ENCODE data around the gene CNST. TPM values are rescaled to one million over a fixed set of nuclear protein-coding genes. Genes with fewer than 3 reads are reported as not detected.

The CNST gene
- total RNA-seq, 6 experiments from 2014 or later: 9.8 to 21.7 (median 14.6) TPM

- Histone ChIP-seq H3K36me3 (peaks cover 0 to 14% (median 7%) of the 10 kb centered on the region in 4 donors), H3K4me3 (no peak overlapping the region), H3K27me3 (no peaks in the 10 kb centered on the region), H3K27ac (no peak overlapping the region), H3K9me3 (no peaks in the 10 kb centered on the region), H3K4me1 (no peaks in the 10 kb centered on the region)
- TF ChIP-seq CTCF (IDR thresholded peaks at IDR 0.05): no peak
- no peak for TF ChIP-seq POLR2A (IDR thresholded peaks at IDR 0.05)
- ATAC-seq (no peak), DNase-seq (no peak)
- 82% methylated on average over 3 of the region's 3 CpGs for WGBS (ENCODE audit: insufficient coverage, low coverage, low lambda C conversion rate, missing lambda C conversion rate)
- intact Hi-C loops (cut with DNase I): no loop called here
Measured at GRCh38 chr1:246617768-246618167, 51.5 kb downstream of the CNST start.

GRCh38 chr1:246618240-246618808 is 52.1 kb downstream of the CNST start:
- ATAC-seq: no peak
- Histone ChIP-seq H3K36me3 (peaks cover 0 to 19% (median 7%) of the 10 kb centered on the region in 4 donors), H3K4me3 (no peak overlapping the region), H3K27ac (no peak overlapping the region), H3K27me3 (no peaks in the 10 kb centered on the region), H3K4me1 (no peaks in the 10 kb centered on the region), H3K9me3 (no peaks in the 10 kb centered on the region)
- intact Hi-C loops (cut with DNase I): no loop called here
- no peak for DNase-seq
- TF ChIP-seq CTCF (IDR thresholded peaks at IDR 0.05) (no peak), POLR2A (IDR thresholded peaks at IDR 0.05) (no peak)
- WGBS (ENCODE audit: insufficient coverage, low coverage, low lambda C conversion rate, missing lambda C conversion rate): 80% methylated on average over 4 of the region's 4 CpGs

DNA sequence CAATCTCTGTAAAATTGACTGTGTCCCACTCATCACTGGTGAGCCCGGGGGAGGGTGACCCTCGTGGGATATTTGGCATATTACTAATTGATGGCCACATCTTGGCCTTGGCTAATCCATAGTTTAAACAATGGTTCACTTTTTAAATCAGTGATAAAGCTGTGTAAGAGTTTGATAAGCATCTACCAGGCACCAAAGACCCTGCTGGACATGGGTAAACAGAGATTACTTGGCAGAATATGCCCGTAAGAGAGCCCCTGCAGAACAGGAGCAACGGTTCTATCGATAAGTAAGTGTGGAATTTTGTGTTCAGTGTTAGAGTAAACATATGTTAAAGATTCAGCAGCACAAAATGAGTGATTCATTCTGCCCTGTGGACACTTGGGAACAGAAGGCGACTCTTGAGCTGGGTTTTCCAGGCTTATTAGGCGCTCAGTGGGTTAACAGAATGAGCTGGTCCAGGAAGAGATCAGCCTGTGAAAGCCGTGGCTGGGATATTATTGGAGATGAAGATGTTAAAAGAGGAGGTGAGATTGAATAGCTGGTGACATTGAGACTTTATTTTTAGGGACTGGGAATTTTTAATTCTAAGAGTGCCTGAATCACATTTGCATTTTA is 55.9 kb downstream of the CNST start:
- Histone ChIP-seq H3K27ac (no peak overlapping the region), H3K4me3 (no peak overlapping the region), H3K4me1 (no peaks in the 10 kb centered on the region), H3K27me3 (no peaks in the 10 kb centered on the region), H3K9me3 (no peaks in the 10 kb centered on the region), H3K36me3 (peaks cover 0 to 37% (median 9%) of the 10 kb centered on the region in 4 donors)
- intact Hi-C loops (cut with DNase I): no loop called here
- TF ChIP-seq CTCF (IDR thresholded peaks at IDR 0.05) (no peak), POLR2A (IDR thresholded peaks at IDR 0.05) (no peak)
- 76% methylated on average over 8 of the region's 8 CpGs for WGBS (ENCODE audit: insufficient coverage, low coverage, low lambda C conversion rate, missing lambda C conversion rate)
- DNase-seq (no peak), ATAC-seq (no peak)

GRCh38 chr1:246624091-246624490 is 57.8 kb downstream of the CNST start:
- peaks cover 0 to 37% (median 9%) of the 10 kb centered on the region in 4 donors for H3K36me3 ChIP-seq
- TF ChIP-seq CTCF (IDR thresholded peaks at IDR 0.05) (no peak), POLR2A (IDR thresholded peaks at IDR 0.05) (no peak)
- H3K4me3 ChIP-seq: no peak overlapping the region
- H3K27ac ChIP-seq: no peak overlapping the region
- 81% methylated on average over 5 of the region's 5 CpGs for WGBS (ENCODE audit: insufficient coverage, low coverage, low lambda C conversion rate, missing lambda C conversion rate)
- DNase-seq: no peak
- intact Hi-C loops (cut with DNase I): no loop called here
- H3K4me1 ChIP-seq: no peaks in the 10 kb centered on the region
- no peak for ATAC-seq
- no peaks in the 10 kb centered on the region for H3K9me3 ChIP-seq
- H3K27me3 ChIP-seq: no peaks in the 10 kb centered on the region
